Activated CD8-positive, alpha-beta memory T cell treated with anti-CD3 and anti-CD28 coated beads, Interleukin-2, amount 10 ng/mL, durations not matched to agents 7 days and 5 days (primary cell): ENCODE measurements around the gene C16orf74. TPM values are rescaled to one million over a fixed set of nuclear protein-coding genes. Genes with fewer than 3 reads are reported as not detected.

Experiments used
- ATAC-seq: fragments of 150-1000 bp; cut with Tn5 transposase; one replicate; pipeline ENCODE4 v1.10.0; 2021; ENCODE audit warnings: moderate library complexity
- CTCF ChIA-PET: fragments of 350-600 bp; sonication (Branson Sonifier 250); formaldehyde crosslinking; loops from one replicate; lab custom pipeline; 2021; ENCODE audit warnings: antibody characterized with exemption; lab: Charles Lee
- DNase-seq: peaks from one replicate; pipeline ENCODE4 v3.0.0-alpha.2; 2020
- H3K27ac Mint-ChIP-seq: one replicate; pipeline ENCODE4 v1.8.0; 2021; ENCODE audit warnings: mild to moderate bottlenecking, mixed read lengths
- H3K27me3 Mint-ChIP-seq: one replicate; pipeline ENCODE4 v1.8.0; 2021; ENCODE audit warnings: mixed read lengths
- H3K36me3 Mint-ChIP-seq: one replicate; pipeline ENCODE4 v1.8.0; 2021; ENCODE audit warnings: mild to moderate bottlenecking, mixed read lengths
- H3K4me1 Mint-ChIP-seq: one replicate; pipeline ENCODE4 v1.8.0; 2021; ENCODE audit warnings: mixed read lengths
- H3K4me3 Mint-ChIP-seq: one replicate; pipeline ENCODE4 v1.8.0; 2021; ENCODE audit warnings: mild to moderate bottlenecking, moderate library complexity, mixed read lengths
- H3K9me3 Mint-ChIP-seq: one replicate; pipeline ENCODE4 v1.8.0; 2022; ENCODE audit warnings: low read depth, mixed read lengths
- total RNA-seq, 2 experiments: library from RNA; stranded (reverse); gene quantifications; one replicate each; pipeline ENCODE4 v1.2.3, GENCODE V29; 2021

The C16orf74 gene
- total RNA-seq, 2 experiments from 2014 or later, result 0.23 to 0.41 TPM

DNA sequence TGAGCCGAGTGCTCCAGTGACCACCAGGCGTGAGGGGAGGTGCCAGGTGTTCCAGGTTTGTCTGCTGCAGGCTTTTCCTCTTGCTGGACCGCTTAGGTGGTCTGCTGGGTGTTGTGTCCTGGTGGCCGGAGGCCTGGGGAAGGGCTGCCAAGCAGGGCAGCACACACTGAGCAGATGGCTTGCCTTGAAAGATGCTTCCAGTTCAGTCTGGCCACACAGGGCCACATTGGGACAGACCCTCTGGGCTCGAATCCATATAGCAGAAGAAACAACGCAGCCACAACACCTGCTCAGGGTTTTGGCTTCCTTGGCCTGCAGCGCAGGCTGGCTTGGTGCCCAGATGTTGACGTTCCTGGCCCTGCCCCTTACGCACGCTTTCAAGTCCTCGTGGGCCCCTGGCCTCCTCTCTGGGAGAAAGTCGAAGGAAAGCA is 87.0 kb downstream of the C16orf74 start:
- peaks cover 32% of the 10 kb centered on the region for H3K36me3 Mint-ChIP-seq
- CTCF ChIA-PET, result no interaction called here

DNA sequence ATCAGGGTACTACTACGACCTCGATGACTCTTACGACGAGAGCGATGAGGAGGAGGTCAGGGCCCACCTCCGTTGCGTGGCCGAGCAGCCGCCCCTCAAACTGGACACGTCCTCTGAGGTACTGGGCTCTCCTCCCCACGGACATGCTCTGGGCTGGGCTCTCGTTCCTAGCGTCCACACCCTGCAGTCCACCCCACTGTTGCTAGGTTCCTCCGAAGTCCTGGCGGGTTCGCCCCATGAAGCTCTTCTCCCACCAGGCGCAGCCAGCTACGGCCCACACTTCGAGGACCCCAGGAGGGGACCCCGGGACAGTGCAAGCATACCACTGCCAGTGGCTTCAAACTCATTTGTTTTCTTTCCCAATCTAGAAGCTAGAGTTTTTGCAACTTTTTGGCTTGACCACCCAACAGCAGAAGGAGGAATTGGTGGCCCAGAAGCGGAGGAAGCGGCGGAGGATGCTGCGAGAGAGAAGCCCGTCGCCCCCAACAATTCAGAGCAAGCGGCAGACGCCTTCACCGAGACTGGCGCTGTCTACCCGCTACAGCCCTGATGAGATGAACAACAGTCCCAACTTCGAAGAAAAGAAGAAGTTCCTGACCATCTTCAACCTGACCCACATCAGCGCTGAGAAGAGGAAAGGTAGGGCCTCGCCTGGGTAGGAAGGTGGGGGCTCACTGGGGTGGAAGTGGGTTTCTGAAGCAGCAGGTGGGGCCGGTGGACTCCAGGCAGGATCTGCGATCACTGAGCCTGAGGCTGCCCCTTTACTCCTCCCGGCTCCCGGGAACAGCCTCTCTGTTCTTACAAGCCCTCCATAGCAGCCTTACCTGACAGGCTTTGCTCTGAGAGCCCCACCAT is 87.7 kb downstream of the C16orf74 start:
- ATAC-seq (no peak), DNase-seq (no peak)
- CTCF ChIA-PET, result no interaction called here
- H3K4me1 Mint-ChIP-seq, result no peaks in the 10 kb centered on the region
- H3K36me3 Mint-ChIP-seq, result peaks cover 30% of the 10 kb centered on the region
- H3K27me3 Mint-ChIP-seq, result no peaks in the 10 kb centered on the region
- H3K27ac Mint-ChIP-seq, result no peak overlapping the region
- no peak overlapping the region for H3K4me3 Mint-ChIP-seq
- no peaks in the 10 kb centered on the region for H3K9me3 Mint-ChIP-seq

More for the DNA sequence above, 87.0 kb downstream of the C16orf74 start:
- H3K9me3 Mint-ChIP-seq, result no peaks in the 10 kb centered on the region
- no peak overlapping the region for H3K4me3 Mint-ChIP-seq
- no peak overlapping the region for H3K27ac Mint-ChIP-seq
- no peak for ATAC-seq
- no peaks in the 10 kb centered on the region for H3K4me1 Mint-ChIP-seq
- DNase-seq, result no peak
- H3K27me3 Mint-ChIP-seq, result no peaks in the 10 kb centered on the region

- CTCF ChIA-PET, result interaction anchor here (1.3 kb wide), 1 partner anchor 55 kb away, joined by 3 read pairs; no protein-coding TSS in a partner anchor
- Mint-ChIP-seq H3K36me3 (peaks cover 27% of the 10 kb centered on the region), H3K9me3 (no peaks in the 10 kb centered on the region), H3K4me3 (no peak overlapping the region), H3K4me1 (no peaks in the 10 kb centered on the region), H3K27ac (no peak overlapping the region), H3K27me3 (no peaks in the 10 kb centered on the region)
- no peak for DNase-seq
- ATAC-seq, result no peak
Observed at GRCh38 chr16:85662482-85662812, 88.4 kb downstream of the C16orf74 start.

- ATAC-seq (no peak), DNase-seq (no peak)
- no peaks in the 10 kb centered on the region for H3K4me1 Mint-ChIP-seq
- H3K36me3 Mint-ChIP-seq, result peaks cover 27% of the 10 kb centered on the region
- no peak overlapping the region for H3K4me3 Mint-ChIP-seq
- no peaks in the 10 kb centered on the region for H3K27me3 Mint-ChIP-seq
- H3K9me3 Mint-ChIP-seq, result no peaks in the 10 kb centered on the region
- no peak overlapping the region for H3K27ac Mint-ChIP-seq
- CTCF ChIA-PET, result interaction anchor here (1.3 kb wide), 1 partner anchor 56 kb away, joined by 3 read pairs; no protein-coding TSS in a partner anchor
Observed at GRCh38 chr16:85661740-85662481, 89.0 kb downstream of the C16orf74 start.

DNA sequence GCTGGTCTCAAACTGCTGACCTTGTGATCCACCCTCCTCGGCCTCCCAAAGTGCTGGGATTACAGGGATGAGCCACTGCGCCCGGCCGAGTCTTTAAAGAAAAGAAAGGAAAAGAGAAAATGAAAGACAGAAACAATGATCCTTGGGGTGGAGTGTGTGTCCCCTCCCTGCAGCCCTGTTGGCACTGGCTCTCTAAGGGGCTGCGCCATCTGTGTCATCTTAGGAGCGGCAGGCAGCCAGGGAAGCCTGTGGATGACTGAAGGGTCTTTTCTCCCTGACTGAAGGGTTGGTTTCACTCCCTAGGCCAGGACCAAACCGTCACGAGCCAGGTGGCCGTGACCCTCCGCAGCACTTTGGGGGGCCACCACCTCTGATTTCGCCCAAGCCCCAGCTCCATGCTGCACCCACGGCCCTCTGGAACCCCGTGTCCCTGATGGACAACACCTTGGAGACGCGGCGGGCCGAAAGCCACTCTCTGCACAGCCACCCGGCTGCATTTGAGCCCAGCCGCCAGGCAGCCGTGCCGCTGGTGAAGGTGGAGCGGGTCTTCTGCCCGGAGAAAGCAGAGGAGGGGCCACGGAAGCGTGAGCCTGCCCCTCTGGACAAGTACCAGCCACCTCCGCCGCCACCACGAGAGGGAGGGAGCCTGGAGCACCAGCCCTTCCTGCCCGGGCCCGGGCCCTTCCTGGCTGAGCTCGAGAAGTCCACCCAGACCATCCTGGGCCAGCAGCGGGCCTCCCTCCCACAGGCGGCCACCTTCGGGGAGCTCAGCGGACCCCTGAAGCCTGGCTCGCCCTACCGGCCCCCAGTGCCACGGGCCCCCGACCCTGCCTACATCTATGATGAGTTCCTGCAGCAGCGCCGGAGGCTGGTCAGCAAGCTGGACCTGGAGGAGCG is 89.8 kb downstream of the C16orf74 start:
- Mint-ChIP-seq H3K9me3 (no peaks in the 10 kb centered on the region), H3K36me3 (peaks cover 25% of the 10 kb centered on the region), H3K4me3 (no peak overlapping the region), H3K4me1 (no peaks in the 10 kb centered on the region), H3K27ac (no peak overlapping the region), H3K27me3 (no peaks in the 10 kb centered on the region)
- CTCF ChIA-PET, result interaction anchor here (0.8 to 3.8 kb wide), 6 partner anchors 12 to 56 kb away, joined by 3 to 45 read pairs (median 9); no protein-coding TSS in a partner anchor
- no peak for ATAC-seq
- DNase-seq, result no peak

DNA sequence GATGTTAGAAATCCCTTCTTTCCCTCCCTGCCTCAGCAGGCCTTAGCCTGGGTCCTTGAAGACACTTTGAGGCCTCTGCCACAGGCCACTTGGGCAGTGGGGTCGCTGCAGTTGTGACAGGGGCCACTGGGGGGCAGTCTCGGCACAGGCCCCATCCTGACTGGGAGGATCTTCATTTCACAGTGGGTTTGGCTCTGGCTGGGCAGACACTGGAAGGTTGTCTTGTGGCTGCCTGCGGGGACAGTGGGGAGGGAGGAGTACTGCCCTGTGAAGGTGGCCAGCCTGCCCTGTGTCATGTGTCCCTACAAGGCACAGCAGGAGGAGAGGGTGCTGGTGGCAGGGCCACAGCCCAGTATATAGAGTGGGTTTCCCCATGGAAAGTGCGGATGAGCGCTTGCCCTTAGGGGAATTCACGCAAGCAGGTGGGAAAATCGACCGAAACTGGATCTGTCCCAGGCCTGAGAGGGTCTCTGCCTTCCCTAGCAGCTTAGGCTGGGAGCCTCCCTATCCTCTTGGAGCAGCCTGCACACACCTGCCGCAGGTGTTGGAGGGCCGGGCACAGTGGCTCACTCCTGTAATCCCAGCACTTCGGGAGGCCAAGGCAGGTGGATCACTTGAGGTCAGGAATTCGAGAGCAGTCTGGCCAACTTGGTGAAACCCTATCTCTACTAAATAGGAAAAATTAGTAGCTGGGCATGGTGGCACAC is 90.9 kb downstream of the C16orf74 start:
- no peaks in the 10 kb centered on the region for H3K27me3 Mint-ChIP-seq
- peaks cover 17% of the 10 kb centered on the region for H3K36me3 Mint-ChIP-seq
- H3K4me3 Mint-ChIP-seq, result no peak overlapping the region
- no peak overlapping the region for H3K27ac Mint-ChIP-seq
- peak; percentile 72 for ATAC-seq
- no peaks in the 10 kb centered on the region for H3K9me3 Mint-ChIP-seq
- peak; percentile 75 for DNase-seq
- CTCF ChIA-PET, result interaction anchor here (0.8 to 3.8 kb wide), 10 partner anchors 11 to 267 kb away, joined by 3 to 45 read pairs (median 5); no protein-coding TSS in a partner anchor
- no peaks in the 10 kb centered on the region for H3K4me1 Mint-ChIP-seq

- CTCF ChIA-PET, result interaction anchor here (0.6 to 3.8 kb wide), 10 partner anchors 10 to 266 kb away, joined by 3 to 45 read pairs (median 5); no protein-coding TSS in a partner anchor
- H3K27me3 Mint-ChIP-seq, result no peaks in the 10 kb centered on the region
- peaks cover 15% of the 10 kb centered on the region for H3K36me3 Mint-ChIP-seq
- H3K9me3 Mint-ChIP-seq, result no peaks in the 10 kb centered on the region
- no peak for ATAC-seq
- H3K4me1 Mint-ChIP-seq, result no peaks in the 10 kb centered on the region
- H3K4me3 Mint-ChIP-seq, result no peak overlapping the region
- DNase-seq, result no peak
- no peak overlapping the region for H3K27ac Mint-ChIP-seq
Observed at GRCh38 chr16:85659336-85659735, 91.6 kb downstream of the C16orf74 start.

DNA sequence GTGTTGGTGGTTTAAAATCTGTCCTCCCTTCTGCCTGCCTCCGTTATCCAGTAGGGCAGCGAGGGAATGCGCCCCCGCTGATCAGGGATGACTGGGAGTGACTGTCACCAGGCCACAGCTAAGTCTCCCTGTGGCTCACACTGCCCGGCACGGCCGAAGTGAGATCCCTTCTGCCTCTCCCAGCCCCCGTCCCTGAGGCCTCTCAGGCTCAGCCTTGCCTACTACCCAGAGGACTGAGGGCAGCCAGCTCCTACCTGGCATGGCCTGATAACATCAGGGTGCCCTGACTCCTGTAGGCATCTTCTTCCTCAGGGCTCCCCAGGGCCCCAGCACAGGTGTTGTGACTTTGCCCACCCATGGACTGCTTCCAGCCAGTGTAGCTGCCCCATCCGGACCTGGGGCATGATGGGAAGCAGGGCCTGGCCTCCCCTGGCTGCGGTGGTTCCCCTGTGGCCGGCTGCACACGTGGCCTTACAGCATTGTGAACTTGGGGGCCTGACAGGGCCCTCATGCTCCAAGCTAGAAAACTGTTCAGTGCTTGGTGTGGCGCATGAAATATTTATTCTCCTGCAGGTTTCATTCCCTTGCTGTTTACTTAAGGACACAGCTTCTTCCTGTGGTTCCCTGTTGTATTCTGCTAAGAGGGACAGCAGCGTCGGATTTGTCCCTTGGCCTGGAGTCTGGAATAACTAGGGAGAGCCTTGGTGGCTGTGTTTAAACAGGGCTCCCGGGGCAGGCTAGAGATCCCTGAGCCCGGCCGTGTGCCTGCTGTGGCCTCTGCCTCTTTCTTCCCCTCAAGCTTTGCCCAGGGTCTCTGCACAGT is 92.2 kb downstream of the C16orf74 start:
- Mint-ChIP-seq H3K4me1 (no peaks in the 10 kb centered on the region), H3K27ac (no peak overlapping the region), H3K9me3 (no peaks in the 10 kb centered on the region), H3K27me3 (no peaks in the 10 kb centered on the region), H3K4me3 (no peak overlapping the region), H3K36me3 (peaks cover 15% of the 10 kb centered on the region)
- DNase-seq, result no peak
- ATAC-seq, result no peak
- CTCF ChIA-PET, result interaction anchor here (0.6 to 3.8 kb wide), 12 partner anchors 9 to 266 kb away, joined by 3 to 45 read pairs (median 4); no protein-coding TSS in a partner anchor

DNA sequence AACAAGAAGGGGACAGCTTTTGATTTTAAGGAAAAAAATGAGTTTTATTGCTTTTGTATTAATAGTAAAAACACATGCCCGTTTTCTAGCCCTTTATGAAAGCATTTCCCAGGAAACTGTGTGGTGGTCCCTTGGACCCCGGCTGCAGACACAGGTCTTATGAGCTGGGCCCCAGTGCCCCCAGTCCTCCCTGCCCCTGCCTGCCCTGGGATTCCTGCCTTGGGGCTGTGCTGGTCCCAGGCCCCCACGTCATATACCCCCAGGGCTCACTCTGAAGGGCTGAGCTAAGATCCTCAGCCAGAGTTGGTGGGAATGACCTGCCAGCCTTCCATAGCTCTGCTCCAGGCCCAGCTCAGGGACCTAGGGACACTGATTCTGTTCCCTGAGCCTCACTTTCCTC is 92.9 kb downstream of the C16orf74 start:
- no peaks in the 10 kb centered on the region for H3K27me3 Mint-ChIP-seq
- CTCF ChIA-PET, result interaction anchor here (0.7 to 3.8 kb wide), 5 partner anchors 9 to 237 kb away, joined by 3 to 45 read pairs (median 11); no protein-coding TSS in a partner anchor

More for the DNA sequence above, 92.9 kb downstream of the C16orf74 start:
- H3K27ac Mint-ChIP-seq, result no peak overlapping the region
- no peak for ATAC-seq
- H3K36me3 Mint-ChIP-seq, result peaks cover 13% of the 10 kb centered on the region
- H3K9me3 Mint-ChIP-seq, result no peaks in the 10 kb centered on the region
- no peak overlapping the region for H3K4me3 Mint-ChIP-seq
- DNase-seq, result no peak
- no peaks in the 10 kb centered on the region for H3K4me1 Mint-ChIP-seq
